Body of pancreas (tissue), 4 donors: Measurements from ENCODE around the gene TMEM184A.

Experiments used
- POLR2A ChIP-seq, 3 donors: fragments of 450-650 bp; IDR thresholded peaks; one replicate each; pipeline ENCODE4 v1.6.1; 2016; ENCODE audit warnings: antibody characterized with exemption in 3 of 3, mild to moderate bottlenecking in 2 of 3
- TF ChIP-seq, protein P1 (sequence below), 7 experiments: fragments of 450-650 bp in 4 of 7; fragments of 200-600 bp in 3 of 7; sonication (generic) in 3 of 7; IDR thresholded peaks; one replicate each; pipeline ENCODE4 v1.5.1; 2016 to 2019; ENCODE audit warnings: antibody characterized with exemption in 7 of 7

DNA sequence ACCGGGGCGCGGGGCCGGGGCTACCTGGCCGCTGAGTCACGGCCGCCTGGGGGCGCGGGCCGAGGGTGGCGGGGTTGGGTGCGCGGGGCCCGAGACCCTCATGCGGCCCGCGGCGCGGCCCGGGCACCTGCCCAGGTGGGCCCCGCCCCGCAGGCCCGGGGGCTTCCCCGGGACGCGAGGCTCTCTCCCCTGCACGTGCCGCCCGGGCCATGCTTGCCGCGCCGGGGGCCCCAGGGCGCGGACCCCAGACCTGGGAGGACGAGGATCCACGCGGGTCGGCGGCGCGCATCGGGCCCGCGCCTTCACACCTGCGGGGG lies 25.1 kb downstream of the TMEM184A start:
- TF ChIP-seq POLR2A (IDR thresholded peaks at IDR 0.05): no peak
- TF ChIP-seq, protein P1, sequence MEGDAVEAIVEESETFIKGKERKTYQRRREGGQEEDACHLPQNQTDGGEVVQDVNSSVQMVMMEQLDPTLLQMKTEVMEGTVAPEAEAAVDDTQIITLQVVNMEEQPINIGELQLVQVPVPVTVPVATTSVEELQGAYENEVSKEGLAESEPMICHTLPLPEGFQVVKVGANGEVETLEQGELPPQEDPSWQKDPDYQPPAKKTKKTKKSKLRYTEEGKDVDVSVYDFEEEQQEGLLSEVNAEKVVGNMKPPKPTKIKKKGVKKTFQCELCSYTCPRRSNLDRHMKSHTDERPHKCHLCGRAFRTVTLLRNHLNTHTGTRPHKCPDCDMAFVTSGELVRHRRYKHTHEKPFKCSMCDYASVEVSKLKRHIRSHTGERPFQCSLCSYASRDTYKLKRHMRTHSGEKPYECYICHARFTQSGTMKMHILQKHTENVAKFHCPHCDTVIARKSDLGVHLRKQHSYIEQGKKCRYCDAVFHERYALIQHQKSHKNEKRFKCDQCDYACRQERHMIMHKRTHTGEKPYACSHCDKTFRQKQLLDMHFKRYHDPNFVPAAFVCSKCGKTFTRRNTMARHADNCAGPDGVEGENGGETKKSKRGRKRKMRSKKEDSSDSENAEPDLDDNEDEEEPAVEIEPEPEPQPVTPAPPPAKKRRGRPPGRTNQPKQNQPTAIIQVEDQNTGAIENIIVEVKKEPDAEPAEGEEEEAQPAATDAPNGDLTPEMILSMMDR (IDR thresholded peaks at IDR 0.05): no peak
